GM19099 (cell line): Measurements from ENCODE around the gene CX3CR1.

Source experiments
- POLR2A ChIP-seq: IDR thresholded peaks from 3 replicates; pipeline ENCODE4 v1.6.1; 2011; ENCODE audit warnings: low read depth; ENCODE audit not compliant: insufficient read length; ENCODE audit errors: extremely low read depth

Gene CX3CR1

GRCh38 chr3:39260318-39260717, 19.5 kb downstream of the CX3CR1 start:
- no peak for TF ChIP-seq POLR2A

DNA sequence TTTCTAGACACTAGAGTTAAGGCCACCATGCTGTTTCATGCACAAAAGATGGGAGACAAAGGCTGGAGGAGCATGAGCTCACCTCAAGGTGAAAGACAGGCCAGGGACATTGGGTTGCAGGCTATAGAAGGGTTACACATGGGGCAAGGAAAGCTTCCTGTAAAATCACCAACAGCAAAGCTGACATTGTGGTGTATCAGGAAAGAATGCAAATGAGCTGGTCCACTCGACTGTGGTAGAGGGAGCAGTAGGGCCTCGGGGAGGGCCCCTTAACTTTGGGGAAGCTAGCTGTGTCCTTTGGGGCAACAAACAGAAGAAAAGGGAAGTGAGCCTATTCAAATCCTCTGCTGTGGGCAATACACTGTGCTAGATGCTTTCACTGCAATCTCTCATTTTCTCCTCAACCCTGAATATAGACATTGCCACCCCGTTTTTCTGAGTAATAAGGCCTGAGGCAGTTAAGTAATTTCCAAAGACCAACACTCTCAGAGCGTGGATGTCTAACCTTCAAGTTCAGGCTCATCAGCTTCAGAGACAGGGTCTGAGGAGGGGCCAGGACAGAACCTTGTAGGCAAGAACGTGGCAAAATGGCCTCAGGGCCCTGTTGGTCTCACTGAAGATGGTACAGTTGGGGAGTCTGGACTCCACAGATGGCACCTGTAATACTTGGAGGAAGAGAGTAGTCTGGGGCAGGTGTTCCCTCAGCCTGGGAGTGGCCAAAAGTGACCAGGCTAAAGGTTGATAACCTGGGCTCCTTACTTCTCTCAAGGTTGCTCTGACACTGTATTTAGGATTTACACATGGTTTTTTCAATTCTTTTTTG, 24.1 kb downstream of the CX3CR1 start:
- TF ChIP-seq POLR2A: no peak

DNA sequence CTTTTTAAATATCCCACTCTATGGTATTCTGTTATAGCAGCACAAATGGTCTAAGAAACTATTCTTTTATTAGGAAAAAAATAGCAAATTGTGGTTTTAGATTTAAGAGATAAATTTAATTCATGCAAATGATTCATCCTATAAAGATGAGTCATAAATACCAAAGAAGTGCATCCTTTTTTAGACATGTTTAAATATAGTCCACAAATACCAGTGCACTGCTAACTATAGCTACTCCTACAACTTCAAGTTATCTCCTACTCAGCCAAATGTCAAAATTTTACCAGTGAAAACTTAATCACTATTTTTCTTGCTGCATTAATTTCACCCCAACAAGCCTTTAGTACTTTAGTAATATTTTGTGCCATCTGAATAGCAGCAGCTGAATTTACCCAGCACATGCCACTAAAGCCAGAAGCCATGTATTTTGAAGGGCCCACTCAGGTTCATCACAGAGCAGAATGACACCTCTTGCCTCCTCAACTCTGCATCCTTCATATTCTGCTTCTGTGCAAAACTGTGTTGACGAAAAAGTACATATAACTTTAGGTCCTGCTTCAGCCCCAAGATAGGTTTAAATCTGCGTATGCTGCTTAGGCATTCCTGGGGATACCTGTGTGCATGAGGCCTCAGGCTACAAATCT, 24.9 kb downstream of the CX3CR1 start:
- no peak for TF ChIP-seq POLR2A

DNA sequence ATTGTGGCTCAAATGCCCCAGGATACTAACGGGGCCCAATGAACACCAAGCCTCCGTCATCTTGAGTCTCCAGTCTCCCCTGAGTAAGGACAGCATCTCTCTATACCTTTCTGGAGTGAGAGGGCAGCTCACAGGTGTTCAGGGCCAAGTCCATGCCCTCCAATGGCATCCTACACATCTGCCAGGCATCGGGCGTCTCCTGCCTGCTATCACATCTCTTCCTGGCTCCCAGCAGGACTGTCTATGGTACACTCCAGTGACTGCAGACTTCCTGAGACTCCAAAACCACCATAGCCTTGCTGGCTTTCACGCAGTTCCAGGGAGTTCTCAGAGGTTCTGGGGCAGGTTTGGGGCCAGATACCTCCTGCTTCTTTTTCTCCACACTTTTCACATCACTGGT, 28.3 kb downstream of the CX3CR1 start:
- no peak for TF ChIP-seq POLR2A

GRCh38 chr3:39250116-39250747, 29.6 kb downstream of the CX3CR1 start:
- TF ChIP-seq POLR2A: no peak

GRCh38 chr3:39249453-39250115, 30.3 kb downstream of the CX3CR1 start:
- TF ChIP-seq POLR2A: no peak

GRCh38 chr3:39241561-39241960, 38.3 kb downstream of the CX3CR1 start:
- no peak for TF ChIP-seq POLR2A

- no peak for TF ChIP-seq POLR2A
Observed at GRCh38 chr3:39237027-39237426, 42.8 kb downstream of the CX3CR1 start.

DNA sequence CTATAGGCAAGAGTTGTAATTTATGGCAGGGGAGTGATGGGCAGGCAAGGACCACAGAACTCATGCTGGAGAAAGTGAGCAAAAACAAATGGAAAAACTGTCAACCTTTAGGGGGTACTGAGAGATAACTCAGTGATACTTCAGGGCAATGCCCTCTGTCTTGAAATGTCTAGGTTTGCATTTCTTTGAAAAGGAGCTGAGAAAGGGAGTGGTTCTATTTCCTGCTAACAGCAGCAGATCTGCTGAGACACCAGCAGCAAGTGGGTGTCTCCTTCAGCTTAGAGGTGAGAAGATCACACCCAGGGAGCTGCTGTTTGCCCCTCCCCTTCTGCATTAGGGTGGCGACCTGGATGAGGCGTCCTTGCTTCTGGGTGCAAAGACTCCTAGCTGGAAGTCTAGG, 45.2 kb downstream of the CX3CR1 start:
- TF ChIP-seq POLR2A: no peak

GRCh38 chr3:39232859-39233258, 47.0 kb downstream of the CX3CR1 start:
- TF ChIP-seq POLR2A: no peak

DNA sequence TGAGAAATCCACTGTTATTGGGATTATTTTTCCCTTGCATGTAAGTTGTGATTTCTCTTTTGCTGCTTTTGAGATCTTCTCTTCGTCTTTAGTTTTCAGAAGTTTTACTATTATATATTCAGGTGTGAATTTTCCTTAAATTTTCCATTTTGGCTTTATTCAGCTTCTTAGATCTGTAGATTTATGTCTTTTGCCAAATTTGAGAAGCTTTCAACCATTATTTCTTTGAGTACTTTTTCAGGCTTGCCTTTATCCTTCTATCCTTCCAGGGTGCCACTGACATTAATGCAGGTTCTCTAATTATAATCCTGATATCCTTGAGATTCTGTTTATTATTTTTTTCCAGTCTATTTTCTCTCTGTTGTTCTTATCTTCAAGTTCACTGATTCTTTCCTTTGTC, 49.4 kb downstream of the CX3CR1 start:
- TF ChIP-seq POLR2A: no peak

DNA sequence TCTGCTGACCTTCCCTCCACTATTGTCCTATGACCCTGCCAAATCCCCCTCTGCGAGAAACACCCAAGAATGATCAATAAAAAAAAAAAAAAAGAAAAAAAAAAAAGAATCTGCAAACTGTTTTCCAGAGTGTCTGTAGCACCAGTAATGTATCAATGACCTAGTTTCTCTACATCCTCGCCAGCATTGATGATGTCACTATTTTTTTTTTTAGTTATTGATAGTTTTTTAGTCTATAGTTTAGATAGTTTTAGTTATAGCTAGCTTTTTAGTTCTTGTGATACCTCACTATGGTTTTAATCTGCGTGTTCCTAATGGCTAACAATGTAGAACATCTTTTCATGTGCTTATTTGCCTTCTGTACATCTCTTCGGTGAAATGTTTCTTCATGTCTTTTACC, 51.3 kb downstream of the CX3CR1 start:
- TF ChIP-seq POLR2A: no peak

GRCh38 chr3:39226106-39226741, 53.6 kb downstream of the CX3CR1 start:
- no peak for TF ChIP-seq POLR2A

DNA sequence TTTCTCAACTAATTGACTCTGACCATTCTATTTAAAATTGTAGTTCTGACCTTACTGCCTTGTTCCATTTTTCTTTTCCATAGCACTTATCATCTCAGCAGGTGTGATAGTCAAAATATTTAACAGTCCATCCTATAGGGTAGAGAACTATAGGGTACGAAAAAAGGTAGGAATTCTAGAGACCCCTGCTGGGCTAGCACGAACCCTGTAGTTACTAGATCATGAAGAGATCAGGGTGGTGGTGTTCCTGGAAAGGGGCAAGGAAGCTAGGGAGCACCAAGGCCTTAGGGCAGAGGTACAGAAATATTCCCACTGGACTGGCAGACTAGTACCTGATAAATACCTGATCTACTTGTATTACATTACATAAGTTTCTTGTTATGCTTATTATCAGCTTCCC, 55.5 kb downstream of the CX3CR1 start:
- no peak for TF ChIP-seq POLR2A

- TF ChIP-seq POLR2A: no peak
Observed at GRCh38 chr3:39222939-39223338, 56.9 kb downstream of the CX3CR1 start.

- no peak for TF ChIP-seq POLR2A
Observed at GRCh38 chr3:39222462-39222861, 57.4 kb downstream of the CX3CR1 start.

DNA sequence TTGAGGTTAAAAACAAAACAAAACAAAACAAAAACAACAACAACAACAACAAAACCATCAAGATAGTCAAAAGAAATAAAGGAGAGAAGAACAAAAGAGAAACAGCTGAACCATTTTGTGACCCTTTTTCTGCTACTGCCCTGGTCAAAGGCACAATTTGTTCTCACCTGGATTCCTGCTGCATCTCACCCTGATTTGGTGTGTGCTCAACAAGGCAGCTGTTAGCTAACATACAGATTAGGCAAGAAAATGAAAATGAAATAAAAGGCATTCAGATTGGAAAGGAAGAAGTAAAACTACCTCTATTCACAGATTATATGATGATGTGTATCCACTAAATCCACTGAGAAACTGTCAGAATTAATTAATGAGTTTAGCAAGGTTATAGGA, 58.7 kb downstream of the CX3CR1 start:
- TF ChIP-seq POLR2A: no peak
